NCI-H2107 treated with DMSO at 0.1 percent for 48 hours (cell line): ENCODE measurements around the gene LTBP3.
"Not testable (repeated sequence)": the region's sequence is repeated elsewhere in the genome, so short reads cannot be mapped to it uniquely, and the experiment has no call there.

Experiments
- DNase-seq: peaks from one replicate; lab custom pipeline; 2025; ENCODE audit not compliant: unreplicated experiment; lab: John Stamatoyannopoulos, UW

LTBP3 gene

GRCh38 chr11:65518941-65519549 is 39.1 kb downstream of the LTBP3 start:
- DNase-seq: not testable (repeated sequence)

- no peak for DNase-seq
Observed at GRCh38 chr11:65516135-65516968, 41.8 kb downstream of the LTBP3 start.

GRCh38 chr11:65512311-65512710 is 45.8 kb downstream of the LTBP3 start:
- DNase-seq: not testable (repeated sequence)

- no peak for DNase-seq
Observed at GRCh38 chr11:65506772-65507505, 51.2 kb downstream of the LTBP3 start.

GRCh38 chr11:65506290-65506771 is 51.8 kb downstream of the LTBP3 start:
- DNase-seq: no peak

GRCh38 chr11:65505466-65506289 is 52.5 kb downstream of the LTBP3 start:
- DNase-seq: no peak

GRCh38 chr11:65504674-65505465 is 53.3 kb downstream of the LTBP3 start:
- DNase-seq: no peak

GRCh38 chr11:65503949-65504673 is 54.0 kb downstream of the LTBP3 start:
- peak; percentile 65 for DNase-seq

GRCh38 chr11:65503368-65503948 is 54.7 kb downstream of the LTBP3 start:
- peak; percentile 50 for DNase-seq

- DNase-seq: peak; percentile 70
Observed at GRCh38 chr11:65502555-65503367, 55.4 kb downstream of the LTBP3 start.

- DNase-seq: no peak
Observed at GRCh38 chr11:65502274-65502554, 55.9 kb downstream of the LTBP3 start.

GRCh38 chr11:65501472-65502273 is 56.5 kb downstream of the LTBP3 start:
- peak; percentile 75 for DNase-seq

- DNase-seq: peak; percentile 55
Observed at GRCh38 chr11:65501186-65501471, 57.0 kb downstream of the LTBP3 start.

- DNase-seq: no peak
Observed at GRCh38 chr11:65500387-65501185, 57.6 kb downstream of the LTBP3 start.

GRCh38 chr11:65499713-65500386 is 58.3 kb downstream of the LTBP3 start:
- DNase-seq: peak; percentile 78

GRCh38 chr11:65498977-65499712 is 59.0 kb downstream of the LTBP3 start, which contains the start of gene MALAT1:
Gene MALAT1 (plus strand): TSS chr11:65499045.
- peak; percentile 91 for DNase-seq
